ENCODE measurements around the gene APOC1. TPM values are rescaled to one million over a fixed set of nuclear protein-coding genes. Genes with fewer than 3 reads are reported as not detected.
A peak's percentile ranks its signal among the peaks of the same experiment; 100 is the strongest.

APOC1 gene
- total RNA-seq, 1 experiment from 2014 or later: 48.5 TPM

DNA sequence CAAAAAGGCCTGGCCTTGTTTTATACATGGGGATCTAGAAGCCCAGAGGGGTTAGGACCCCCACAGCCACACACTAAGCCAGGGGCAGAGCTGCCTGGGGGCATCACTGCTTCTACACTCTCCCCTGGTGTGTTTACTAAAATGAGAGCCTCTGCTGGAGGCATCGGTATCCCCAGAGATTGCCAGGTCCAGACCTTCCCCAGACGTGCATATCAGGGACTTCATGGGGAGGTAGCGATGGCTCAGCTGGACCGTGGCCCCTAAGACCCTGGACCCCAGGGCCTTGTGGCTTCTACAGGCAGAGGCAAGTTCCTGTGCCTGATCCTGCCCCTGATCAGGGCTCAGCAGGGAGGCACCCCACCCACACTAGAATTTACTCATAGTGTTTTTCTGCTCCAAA lies 54.3 kb downstream of the APOC1 start:
- no peak for ATAC-seq
- BruUV-seq (replicated peaks): TSS peak; percentile 62

More for the DNA sequence above, 54.3 kb downstream of the APOC1 start:
- ChIA-PET POLR2A (no interaction called here), CTCF (no interaction called here)
- no peak for DNase-seq (ENCODE audit: low read depth, low spot score)
- Histone ChIP-seq H3K27ac (ENCODE audit: low read length) (no peak overlapping the region), H3K9me3 (ENCODE audit: control insufficient read depth, insufficient read depth, low read depth, low read length) (no peaks in the 10 kb centered on the region), H3K36me3 (ENCODE audit: control insufficient read depth, insufficient read depth, low read length) (peaks cover 2% of the 10 kb centered on the region; the same call in 1 of the 2 replicates), H3K4me3 (ENCODE audit: low read depth in 2 of 2, low read length in 2 of 2) (no peak overlapping the region), H3K4me1 (ENCODE audit: control insufficient read depth, insufficient read depth, low read length) (no peaks in the 10 kb centered on the region), H3K27me3 (ENCODE audit: control insufficient read depth, insufficient read depth, low read length) (no peaks in the 10 kb centered on the region)
- in situ Hi-C loops (cut with HindIII; ENCODE audit: low pct_unique_long_range_greater_than_20kb, low sequenced_read_pairs) (no loop called here), intact Hi-C loops (cut with micrococcal nuclease; ENCODE audit: unreplicated experiment) (no loop called here)
- no peak for TF ChIP-seq TCF7L2 (IDR thresholded peaks at IDR 0.05; ENCODE audit: low read depth, low read length)
- TF ChIP-seq POLR2AphosphoS5 (IDR thresholded peaks at IDR 0.05; ENCODE audit: low read depth, low read length): no peak
- no peak for TF ChIP-seq SIN3A (IDR thresholded peaks at IDR 0.05; ENCODE audit: borderline replicate concordance, insufficient read depth, low read depth, low read length)
- TF ChIP-seq, protein P1, sequence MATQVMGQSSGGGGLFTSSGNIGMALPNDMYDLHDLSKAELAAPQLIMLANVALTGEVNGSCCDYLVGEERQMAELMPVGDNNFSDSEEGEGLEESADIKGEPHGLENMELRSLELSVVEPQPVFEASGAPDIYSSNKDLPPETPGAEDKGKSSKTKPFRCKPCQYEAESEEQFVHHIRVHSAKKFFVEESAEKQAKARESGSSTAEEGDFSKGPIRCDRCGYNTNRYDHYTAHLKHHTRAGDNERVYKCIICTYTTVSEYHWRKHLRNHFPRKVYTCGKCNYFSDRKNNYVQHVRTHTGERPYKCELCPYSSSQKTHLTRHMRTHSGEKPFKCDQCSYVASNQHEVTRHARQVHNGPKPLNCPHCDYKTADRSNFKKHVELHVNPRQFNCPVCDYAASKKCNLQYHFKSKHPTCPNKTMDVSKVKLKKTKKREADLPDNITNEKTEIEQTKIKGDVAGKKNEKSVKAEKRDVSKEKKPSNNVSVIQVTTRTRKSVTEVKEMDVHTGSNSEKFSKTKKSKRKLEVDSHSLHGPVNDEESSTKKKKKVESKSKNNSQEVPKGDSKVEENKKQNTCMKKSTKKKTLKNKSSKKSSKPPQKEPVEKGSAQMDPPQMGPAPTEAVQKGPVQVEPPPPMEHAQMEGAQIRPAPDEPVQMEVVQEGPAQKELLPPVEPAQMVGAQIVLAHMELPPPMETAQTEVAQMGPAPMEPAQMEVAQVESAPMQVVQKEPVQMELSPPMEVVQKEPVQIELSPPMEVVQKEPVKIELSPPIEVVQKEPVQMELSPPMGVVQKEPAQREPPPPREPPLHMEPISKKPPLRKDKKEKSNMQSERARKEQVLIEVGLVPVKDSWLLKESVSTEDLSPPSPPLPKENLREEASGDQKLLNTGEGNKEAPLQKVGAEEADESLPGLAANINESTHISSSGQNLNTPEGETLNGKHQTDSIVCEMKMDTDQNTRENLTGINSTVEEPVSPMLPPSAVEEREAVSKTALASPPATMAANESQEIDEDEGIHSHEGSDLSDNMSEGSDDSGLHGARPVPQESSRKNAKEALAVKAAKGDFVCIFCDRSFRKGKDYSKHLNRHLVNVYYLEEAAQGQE (IDR thresholded peaks at IDR 0.05; ENCODE audit: insufficient read depth in 1 of 2, low read depth in 2 of 2, low read length in 1 of 2): no peak
- TF ChIP-seq, protein P2, sequence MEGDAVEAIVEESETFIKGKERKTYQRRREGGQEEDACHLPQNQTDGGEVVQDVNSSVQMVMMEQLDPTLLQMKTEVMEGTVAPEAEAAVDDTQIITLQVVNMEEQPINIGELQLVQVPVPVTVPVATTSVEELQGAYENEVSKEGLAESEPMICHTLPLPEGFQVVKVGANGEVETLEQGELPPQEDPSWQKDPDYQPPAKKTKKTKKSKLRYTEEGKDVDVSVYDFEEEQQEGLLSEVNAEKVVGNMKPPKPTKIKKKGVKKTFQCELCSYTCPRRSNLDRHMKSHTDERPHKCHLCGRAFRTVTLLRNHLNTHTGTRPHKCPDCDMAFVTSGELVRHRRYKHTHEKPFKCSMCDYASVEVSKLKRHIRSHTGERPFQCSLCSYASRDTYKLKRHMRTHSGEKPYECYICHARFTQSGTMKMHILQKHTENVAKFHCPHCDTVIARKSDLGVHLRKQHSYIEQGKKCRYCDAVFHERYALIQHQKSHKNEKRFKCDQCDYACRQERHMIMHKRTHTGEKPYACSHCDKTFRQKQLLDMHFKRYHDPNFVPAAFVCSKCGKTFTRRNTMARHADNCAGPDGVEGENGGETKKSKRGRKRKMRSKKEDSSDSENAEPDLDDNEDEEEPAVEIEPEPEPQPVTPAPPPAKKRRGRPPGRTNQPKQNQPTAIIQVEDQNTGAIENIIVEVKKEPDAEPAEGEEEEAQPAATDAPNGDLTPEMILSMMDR (IDR thresholded peaks at IDR 0.05): no peak

Other genes starting within 250 kb of the APOC1 start
- 1.2 TPM for gene CEACAM19, start 243.1 kb upstream of the APOC1 start, total RNA-seq (2021; ENCODE audit: unreplicated experiment)
- not detected for gene CEACAM16, start 215.5 kb upstream of the APOC1 start, total RNA-seq (2021; ENCODE audit: unreplicated experiment)
- gene BCL3, start 165.9 kb upstream of the APOC1 start, total RNA-seq (2021; ENCODE audit: unreplicated experiment): 48.5 TPM
- 0.80 TPM for gene CBLC, start 136.7 kb upstream of the APOC1 start, total RNA-seq (2021; ENCODE audit: unreplicated experiment)
- 21.5 TPM for gene BCAM, start 105.5 kb upstream of the APOC1 start, total RNA-seq (2021; ENCODE audit: unreplicated experiment)
- 104 TPM for gene NECTIN2, start 68.3 kb upstream of the APOC1 start, total RNA-seq (2021; ENCODE audit: unreplicated experiment)
- gene TOMM40, start 23.4 kb upstream of the APOC1 start, total RNA-seq (2021; ENCODE audit: unreplicated experiment): 147 TPM
- 780 TPM for gene APOE, start 8.8 kb upstream of the APOC1 start, total RNA-seq (2021; ENCODE audit: unreplicated experiment)
- not detected for gene APOC4, start 27.6 kb downstream of the APOC1 start, total RNA-seq (2021; ENCODE audit: unreplicated experiment)
- gene APOC2, start 31.4 kb downstream of the APOC1 start, total RNA-seq (2021; ENCODE audit: unreplicated experiment): not detected
- 98.4 TPM for gene CLPTM1, start 40.8 kb downstream of the APOC1 start, total RNA-seq (2021; ENCODE audit: unreplicated experiment)
- 28.1 TPM for gene RELB, start 86.9 kb downstream of the APOC1 start, total RNA-seq (2021; ENCODE audit: unreplicated experiment)
- gene CLASRP, start 124.4 kb downstream of the APOC1 start, total RNA-seq (2021; ENCODE audit: unreplicated experiment): 72.4 TPM
- gene ZNF296, start 161.9 kb downstream of the APOC1 start, total RNA-seq (2021; ENCODE audit: unreplicated experiment): 6.7 TPM
- 29.5 TPM for gene GEMIN7, start 164.7 kb downstream of the APOC1 start, total RNA-seq (2021; ENCODE audit: unreplicated experiment)
- 20.4 TPM for gene PPP1R37, start 178.6 kb downstream of the APOC1 start, total RNA-seq (2021; ENCODE audit: unreplicated experiment)
- 0.05 TPM for gene NKPD1, start 246.4 kb downstream of the APOC1 start, total RNA-seq (2021; ENCODE audit: unreplicated experiment)

Measured in Panc1 (cell line).